ENCODE measurements around the gene WASF2.
"Not testable (repeated sequence)": the region's sequence is repeated elsewhere in the genome, so short reads cannot be mapped to it uniquely, and the experiment has no call there.

Gene WASF2

GRCh38 chr1:27394925-27395324 lies 95.0 kb downstream of the WASF2 start:
- DNase-seq: no peak

DNA sequence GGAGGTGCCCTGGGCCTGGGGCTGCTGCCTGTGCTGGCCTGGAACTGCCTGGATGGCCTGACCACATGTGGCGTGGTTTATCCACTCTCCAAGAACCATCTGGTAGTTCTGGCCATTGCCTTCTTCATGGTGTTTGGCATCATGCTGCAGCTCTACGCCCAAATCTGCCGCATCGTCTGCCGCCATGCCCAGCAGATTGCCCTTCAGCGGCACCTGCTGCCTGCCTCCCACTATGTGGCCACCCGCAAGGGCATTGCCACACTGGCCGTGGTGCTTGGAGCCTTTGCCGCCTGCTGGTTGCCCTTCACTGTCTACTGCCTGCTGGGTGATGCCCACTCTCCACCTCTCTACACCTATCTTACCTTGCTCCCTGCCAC lies 95.7 kb downstream of the WASF2 start:
- no peak for DNase-seq

- no peak for DNase-seq
Observed at GRCh38 chr1:27393641-27394281, 96.2 kb downstream of the WASF2 start.

DNA sequence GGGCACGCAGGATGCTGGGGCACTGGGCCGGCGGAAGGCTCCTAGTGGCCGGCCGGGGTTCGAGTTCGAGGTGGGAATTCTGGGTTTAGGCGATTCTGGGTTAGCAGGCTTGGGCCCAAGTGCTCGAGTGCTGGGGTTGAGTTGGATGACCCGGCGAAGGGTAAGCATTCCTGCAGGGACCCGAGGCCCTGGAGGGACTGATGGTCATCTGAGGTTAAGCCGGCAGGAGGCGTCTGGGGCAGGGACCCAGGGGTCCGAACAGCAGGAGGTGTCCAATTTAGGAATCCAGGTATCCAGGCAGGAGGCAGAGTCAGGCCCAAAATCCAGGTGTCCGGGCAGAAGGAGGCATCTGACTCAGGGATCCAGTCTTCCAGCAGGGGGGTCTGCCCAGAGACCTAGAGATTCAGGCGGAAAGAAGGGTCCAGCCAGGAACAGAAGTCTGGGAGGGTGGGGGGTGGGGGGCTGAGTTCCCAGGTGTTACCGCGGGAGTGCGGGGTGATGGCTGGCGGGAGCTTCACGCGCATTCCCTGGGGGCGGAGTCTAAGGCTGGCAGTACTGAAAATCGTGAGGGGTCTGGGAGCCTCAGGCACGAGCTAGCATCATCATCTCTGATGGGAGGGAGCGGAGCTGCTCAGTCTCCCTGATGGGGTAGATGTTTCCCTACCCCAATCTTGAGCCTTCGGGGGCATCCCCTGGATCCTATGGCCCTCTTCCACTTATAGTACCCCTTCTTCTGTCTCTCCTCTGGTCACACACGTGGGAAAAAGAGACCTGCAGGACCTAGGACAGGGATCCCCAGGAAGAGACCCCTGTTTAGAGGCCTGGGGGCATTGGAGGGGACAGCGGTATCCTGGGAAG lies 97.0 kb downstream of the WASF2 start:
- DNase-seq: peak; percentile 38

DNA sequence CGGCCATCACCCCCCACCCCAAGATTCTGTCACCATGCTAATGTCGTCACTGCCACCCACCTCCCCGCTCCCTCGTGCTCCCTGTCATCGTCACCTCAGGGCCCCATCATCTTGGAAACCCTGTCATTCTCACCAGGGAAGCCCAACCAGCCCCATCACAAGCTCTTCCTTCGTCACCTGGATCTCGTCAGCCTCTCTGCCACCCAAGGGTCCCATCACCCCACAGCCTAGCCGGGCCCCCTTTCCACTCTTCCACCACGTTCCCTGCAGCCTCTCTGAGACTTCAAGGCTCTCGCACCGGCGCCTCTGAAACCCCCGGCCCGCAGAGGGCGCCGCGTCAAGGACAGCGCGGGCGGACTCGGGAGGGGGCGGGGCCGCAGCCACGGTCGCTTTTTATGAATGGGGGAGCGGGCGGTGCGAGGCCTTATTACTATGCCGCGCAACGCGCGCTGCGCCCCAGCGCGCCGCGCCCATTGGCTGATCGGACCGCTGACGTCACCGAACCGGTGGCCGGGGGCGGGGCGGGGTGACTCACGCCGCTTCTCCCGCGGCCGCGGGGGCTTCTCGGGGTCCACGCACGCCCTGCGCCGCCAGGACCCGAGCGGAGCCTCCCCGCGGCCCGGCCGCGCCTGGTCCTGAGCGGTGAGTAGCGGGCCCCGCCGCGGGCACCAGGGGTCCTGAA lies 97.7 kb downstream of the WASF2 start, which contains the start of gene GPR3:
TSS of gene GPR3 (plus strand) at position 527 of the 682 bp plus-strand sequence. CDS start 1,177 bp downstream, outside the sequence.
- DNase-seq: peak; percentile 94

DNA sequence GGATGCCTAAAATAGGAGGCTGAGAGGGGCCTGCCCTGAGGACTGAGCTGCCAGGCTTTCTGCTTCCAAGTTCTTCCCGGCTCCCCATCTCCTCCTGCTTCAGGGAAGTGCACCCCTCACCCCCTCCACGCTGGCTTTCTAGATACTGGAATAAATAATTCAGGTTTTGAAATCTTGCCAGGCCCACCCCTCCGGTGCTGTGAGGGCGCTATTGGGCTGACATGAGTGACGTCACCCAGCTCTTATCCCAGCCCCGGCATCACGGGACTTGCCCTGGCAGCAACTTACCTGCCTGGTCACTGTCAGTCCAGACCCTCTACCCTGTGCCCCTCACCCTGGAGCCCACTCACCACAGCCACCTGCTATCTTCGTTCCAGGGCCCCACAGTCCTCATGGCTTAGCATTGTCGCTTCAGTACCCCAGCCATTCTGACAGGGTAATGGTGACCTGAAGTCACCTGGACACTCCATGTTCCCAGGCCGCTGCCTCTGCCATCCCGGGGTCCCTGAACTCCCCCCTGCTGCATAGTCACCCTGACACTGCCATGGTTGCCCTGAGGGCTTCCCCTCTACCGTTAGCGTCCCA lies 98.4 kb downstream of the WASF2 start:
- peak; percentile 76 for DNase-seq

DNA sequence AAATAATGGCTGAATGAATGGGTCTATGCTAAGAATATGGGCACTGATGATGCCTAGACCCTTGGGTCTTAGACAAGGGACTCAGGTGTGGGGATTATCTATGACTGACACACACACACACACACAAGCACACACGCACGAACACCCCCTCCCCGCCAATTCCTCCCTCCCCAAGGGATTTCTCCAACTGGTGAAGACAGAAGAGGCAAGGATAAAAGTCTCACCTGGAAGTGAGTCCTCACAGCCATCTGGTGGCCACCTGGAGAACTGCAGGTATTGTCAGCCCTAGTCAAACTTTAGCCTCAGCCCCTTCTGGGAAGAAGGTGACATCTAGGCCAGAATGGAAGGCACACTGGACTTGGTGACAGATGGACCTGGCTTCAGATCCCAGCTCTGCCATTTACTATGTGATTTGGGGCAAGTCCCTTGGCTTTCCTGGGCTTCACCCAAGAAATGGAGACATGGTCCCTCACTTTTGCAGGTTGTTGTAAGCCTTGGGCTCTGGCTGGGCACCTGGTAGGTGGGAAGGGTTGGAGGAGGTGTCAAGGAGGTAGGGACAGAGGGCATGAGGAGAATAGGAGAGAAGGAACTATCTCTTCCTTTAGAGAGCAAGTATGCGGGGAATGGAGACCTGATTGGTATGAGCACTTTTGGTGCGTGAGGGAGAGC lies 101.5 kb downstream of the WASF2 start:
- peak; percentile 77 for DNase-seq

- DNase-seq: not testable (repeated sequence)
Observed at GRCh38 chr1:27384797-27385196, 105.2 kb downstream of the WASF2 start.

GRCh38 chr1:27383661-27384060 lies 106.3 kb downstream of the WASF2 start:
- DNase-seq: no peak

GRCh38 chr1:27383039-27383605 lies 106.8 kb downstream of the WASF2 start, which contains the start of gene CD164L2:
Gene CD164L2, minus strand, starts transcription at chr1:27383333. Its CDS starts 94 bp downstream, at chr1:27383239.
- peak; percentile 49 for DNase-seq

GRCh38 chr1:27381969-27382762 lies 107.8 kb downstream of the WASF2 start:
- no peak for DNase-seq

DNA sequence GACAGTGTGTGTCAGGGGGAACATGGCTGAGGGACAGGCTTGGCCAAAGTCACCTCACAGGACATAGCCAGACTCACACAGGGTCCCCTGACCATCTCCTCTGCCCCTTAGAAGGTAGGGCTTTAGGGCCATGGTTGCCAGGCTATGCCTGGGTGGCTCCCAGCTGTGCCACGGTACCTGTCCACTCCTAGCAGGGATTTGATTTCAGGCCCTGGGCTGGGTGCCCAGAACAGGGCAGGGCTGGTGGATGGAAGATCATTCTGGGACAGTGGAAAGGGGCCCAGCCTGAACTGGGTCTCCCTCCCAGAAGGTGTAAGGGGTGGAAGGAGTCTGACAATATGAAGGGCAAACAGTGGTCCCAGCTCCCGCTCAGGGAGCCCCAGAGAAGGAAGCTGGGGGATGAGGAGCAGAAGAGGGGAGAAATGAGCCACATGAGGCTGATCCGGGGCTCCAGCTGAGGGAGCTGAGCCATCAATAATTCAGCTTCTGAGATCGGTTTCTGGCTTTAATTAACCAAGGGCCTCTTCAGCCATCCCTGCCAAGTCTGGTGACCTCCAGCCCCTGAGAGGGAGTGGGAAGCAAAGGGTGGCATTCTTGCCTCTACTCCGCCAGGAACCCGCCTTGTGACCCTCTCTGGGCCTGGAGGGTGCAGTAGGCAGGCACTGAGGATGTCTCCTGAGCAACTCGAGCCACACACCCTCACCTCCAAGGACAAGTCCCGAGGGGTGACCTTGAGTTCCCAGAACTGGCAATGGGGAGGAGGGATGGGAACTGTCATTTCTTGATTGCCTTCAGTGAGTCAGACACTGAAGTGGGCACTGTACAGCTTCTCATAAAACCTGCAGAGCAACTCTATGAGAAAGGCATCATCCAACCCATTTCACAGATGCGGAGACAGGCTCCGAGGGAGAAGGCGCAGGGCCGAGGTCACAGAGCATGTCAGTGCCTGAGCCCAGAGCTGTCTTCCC lies 108.9 kb downstream of the WASF2 start:
- DNase-seq: no peak

DNA sequence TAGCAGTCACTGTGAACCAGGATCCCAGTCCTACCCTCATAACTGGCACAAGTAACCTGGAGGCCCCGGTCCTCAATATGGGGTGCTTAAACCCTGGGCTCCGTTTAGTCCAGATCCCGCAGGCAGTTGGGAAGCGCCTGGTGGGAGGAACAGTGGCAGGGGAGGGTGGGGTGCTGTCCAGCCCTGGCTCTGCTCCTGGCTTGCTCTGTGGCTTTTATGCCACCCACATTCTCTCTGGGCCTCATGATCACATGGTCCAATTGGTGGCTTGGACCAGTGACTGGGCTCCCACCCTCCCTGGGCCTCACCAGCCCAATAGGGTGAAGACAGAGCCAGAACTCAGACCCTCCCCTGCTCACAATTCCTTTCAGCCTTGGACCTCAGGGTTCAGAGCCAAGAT lies 109.7 kb downstream of the WASF2 start:
- DNase-seq: no peak

- DNase-seq: peak; percentile 48
Observed at GRCh38 chr1:27379564-27380122, 110.3 kb downstream of the WASF2 start.

DNA sequence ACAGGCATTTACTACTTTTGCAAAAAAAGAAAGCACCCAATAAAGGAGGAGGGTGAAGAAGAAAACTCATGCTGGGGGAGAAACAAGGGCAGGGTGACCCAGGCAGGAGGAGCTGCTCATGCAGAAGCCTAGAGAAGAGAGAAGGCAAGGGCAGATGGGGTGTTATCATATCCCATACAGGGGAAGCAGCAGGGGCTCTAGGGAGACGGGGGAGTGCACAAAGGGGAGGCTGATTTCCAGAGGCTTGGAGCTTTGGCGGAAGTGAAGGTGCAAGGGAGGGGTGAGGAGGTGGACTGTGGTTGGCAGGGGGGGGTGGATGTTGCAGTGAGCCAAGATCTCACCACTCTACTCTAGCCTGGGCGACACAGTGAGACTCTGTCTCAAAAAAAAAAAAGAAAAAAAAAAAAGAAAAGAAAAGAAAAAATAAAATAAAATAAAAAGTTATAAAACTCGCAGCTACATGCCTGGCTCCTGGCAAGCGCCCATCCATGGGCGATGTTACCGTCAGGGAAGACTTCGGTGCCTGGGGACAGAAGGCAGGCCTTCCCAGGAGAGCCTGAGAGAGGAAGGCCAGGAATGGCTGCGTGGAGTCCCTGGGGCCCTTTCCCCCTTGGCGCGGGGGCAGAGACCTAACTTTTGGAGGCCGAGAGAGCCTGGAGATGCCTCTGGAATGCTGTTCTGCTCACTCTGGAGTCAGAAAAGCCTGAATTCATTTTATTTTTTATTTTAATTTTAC lies 112.0 kb downstream of the WASF2 start:
- DNase-seq: no peak

DNA sequence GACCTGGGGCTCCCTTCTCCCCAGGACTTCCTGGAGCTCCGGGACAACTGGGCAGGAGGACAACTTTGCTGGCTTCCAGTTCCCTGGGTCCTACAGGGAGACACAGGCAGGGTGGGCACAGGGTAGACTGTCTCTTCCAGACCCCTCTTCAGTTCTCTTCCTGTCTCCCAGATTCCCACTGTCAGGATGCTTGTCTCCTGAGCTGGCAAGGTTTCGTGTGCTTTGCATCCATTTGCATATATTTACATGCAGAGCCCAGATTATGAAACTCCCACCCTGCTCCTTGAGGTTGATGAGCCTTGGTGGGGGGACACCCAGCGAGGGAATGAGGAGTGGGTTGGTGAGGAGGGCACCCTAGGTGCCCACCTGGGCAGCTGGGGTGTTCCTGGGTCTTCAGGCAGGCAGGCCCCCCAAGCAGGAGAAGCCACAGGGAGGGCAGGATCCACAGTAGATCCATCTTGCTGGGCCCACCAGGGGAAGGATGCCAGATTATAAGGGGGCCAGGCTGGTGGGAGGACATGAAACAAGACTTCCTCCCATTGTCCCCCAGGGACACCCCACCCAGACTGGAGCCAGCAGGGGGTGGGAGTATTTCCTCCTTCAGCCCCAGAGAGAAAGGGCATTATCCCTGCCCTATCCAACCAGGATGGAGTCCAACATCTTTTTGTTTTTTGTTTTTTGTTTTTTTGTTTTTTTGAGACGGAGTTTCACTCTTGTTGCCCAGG lies 115.4 kb downstream of the WASF2 start, which contains the start of gene FCN3:
TSS of gene FCN3 (minus strand) at position 463 of the 725 bp plus-strand sequence. CDS start at position 457, 6 bp downstream.
- no peak for DNase-seq

- no peak for DNase-seq
Observed at GRCh38 chr1:27372808-27373690, 116.9 kb downstream of the WASF2 start.

All from NCI-H345 (cell line).